Hindlimb muscle (tissue), 1 donor: ENCODE data around the gene MIS18A. TPM values are rescaled to one million over a fixed set of nuclear protein-coding genes. Genes with fewer than 3 reads are reported as not detected.
"Not testable (repeated sequence)": the region's sequence is repeated elsewhere in the genome, so short reads cannot be mapped to it uniquely, and the experiment has no call there.

Source experiments
- DNase-seq: peaks from one replicate; pipeline ENCODE4 v3.0.0-alpha.2; 2013
- polyA plus RNA-seq: library from polyadenylated mRNA; unstranded; fragments of 120-200 nt; gene quantifications from one replicate; pipeline ENCODE4 v1.2.1, GENCODE V29; 2013; ENCODE audit not compliant: insufficient read length

Gene MIS18A
- polyA plus RNA-seq, 1 donor: 8.8 TPM

DNA sequence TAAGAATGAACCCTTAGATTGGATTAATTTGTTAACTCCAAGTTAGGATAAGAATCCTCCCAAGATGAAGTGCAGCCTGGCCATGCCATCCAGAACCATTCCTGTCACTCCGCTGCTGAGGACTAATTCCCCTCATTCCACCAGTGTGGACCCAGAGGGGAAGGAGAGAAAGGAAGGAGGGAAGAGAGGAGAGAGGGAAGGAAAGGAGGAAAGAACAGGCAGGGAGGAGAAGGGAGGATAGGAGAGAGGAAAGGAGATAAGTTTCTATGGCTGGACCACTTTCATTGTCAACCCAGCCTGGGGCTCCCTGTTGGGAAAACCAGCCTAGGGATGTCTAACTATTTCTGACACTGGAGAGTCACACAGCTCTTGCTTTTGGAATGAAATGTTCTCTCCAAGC lies 24.5 kb upstream of the MIS18A start:
- no peak for DNase-seq

DNA sequence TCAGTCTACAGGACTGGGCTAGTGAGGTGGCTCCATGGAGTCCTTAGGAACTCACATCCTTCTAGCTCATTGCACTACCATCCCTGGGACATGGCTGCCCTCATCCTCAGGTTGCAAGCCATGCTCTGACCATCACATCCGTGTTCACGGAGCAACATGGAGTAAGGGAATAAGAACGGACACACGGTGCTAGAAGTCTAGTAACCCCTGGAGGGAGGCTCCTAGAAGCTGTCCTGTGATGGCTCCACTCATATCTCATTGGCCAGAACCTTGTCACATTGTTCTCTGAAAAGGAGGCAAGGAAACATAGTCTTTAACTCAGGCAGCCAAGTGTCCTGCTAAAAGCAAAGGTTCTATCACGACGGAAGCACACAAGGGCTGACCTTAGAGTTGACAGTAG lies 23.7 kb upstream of the MIS18A start:
- DNase-seq: no peak

DNA sequence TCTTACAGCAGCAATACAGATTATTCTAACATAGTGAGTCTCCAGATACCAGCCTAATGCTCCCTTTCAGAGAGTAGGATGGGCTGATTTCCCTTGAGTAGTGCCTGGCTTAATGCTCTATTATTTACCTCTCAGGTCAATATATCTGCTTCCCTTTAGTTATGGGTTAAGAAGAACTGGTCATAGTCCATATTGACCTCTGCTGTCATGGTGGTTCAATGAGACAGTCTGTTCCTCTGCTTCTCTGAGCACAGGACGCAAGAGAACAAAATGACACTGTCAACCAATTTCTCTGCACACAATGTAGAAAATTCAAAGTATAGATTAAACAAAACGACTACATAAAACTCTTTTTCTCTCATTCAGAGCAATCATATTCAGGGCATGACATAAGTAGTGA lies 22.7 kb upstream of the MIS18A start:
- DNase-seq: no peak

DNA sequence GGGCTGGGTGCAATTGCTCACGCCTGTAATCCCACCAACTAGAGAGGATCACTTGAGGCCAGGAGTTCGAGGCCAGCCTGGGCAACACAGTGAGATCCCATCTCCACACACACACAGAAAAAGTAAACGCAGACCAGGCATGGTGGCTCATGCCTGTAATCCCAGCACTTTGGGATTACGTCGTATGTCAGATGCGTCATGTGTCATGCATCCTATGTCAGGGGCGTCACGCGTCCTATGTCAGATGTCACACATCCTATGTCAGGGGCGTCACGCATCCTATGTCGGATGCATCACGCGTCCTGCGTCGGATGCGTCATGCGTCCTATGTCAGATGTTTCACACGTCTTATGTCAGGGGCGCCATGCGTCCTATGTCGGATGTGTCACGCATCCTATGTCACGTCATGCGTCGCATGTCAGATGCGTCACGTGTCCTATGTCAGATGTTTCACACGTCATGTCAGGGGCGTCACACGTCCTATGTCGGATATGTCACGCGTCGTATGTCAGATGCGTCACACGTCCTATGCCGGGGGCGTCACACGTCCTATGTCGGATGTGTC lies 21.4 kb upstream of the MIS18A start:
- no peak for DNase-seq

DNA sequence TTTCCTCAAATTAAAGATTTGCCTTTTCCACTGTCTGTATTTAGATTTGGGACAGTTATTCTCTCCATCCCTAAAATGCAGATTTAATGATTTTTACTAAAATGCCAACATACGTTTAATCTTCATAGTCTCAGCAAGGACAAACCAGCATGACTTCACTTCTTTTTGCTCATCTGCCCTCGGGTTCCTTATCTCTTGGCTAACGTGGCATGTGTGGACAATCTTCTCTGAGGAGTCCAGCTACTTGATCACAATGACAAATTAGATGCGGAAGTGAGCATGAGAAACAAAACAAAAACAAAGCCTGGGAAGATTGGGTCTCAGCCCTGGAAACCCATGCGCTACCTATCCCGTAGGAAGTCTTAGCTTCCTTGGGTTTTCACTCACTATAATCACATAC lies 20.8 kb upstream of the MIS18A start:
- DNase-seq: no peak

DNA sequence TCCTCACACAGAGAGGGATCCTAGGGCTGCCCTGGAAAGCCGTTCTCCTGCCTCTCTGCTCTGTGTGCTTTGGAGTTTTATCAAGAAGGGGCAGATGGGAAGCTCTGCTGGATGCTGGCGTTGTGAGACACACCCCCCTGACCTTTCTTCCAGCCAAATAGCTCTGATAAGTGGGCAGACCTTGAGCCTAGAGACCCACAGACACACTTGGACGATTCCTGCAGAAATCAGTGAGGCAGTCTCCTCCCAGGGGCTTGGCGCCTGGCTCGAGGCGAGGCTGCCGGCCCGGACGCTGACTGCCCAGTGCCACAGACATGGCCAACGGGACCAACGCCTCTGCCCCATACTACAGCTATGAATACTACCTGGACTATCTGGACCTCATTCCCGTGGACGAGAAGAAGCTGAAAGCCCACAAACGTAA lies 19.8 kb upstream of the MIS18A start, which contains the start of gene MRAP:
TSS of gene MRAP (plus strand) at position 198 of the 424 bp plus-strand sequence. CDS start at position 315, 117 bp downstream.
- DNase-seq: no peak

DNA sequence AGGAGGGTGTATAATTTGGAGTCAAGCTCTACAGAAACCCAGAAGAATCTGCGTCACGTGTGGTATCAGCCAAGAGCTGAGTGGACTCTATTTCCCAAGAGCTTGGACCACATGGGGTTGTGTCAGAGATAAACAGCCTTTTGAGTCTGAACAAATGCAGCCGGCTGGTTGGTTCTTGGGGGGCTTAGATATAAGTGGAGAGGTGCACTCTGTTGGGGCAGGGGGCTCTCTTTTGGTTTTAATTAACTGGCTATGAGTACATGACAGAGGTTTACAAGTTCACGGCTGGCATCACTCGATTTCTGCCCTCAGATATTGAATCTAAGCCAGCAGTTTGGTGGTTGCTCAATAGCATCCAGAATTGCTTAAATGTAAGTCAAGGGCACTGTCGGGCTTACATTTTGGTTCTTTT lies 19.3 kb upstream of the MIS18A start:
- DNase-seq: no peak

DNA sequence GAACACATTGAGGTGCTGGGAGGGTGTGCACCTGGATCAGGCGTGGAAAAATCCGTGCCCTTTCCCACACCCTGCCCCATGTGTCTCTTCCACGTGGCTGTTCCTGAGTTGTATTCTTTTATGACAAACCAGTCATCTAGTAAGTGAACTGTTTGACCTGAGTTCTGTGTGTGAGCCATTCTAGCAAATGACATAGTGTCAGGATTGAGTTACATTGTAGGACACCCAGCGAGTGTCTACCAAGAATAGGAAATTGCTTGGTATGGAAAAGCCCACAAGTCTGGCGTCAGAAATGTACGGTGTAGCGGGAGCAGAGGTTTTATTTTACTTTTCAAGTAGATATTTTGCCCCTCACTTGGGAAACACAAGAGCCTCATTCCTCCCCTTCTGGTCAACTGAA lies 18.6 kb upstream of the MIS18A start:
- no peak for DNase-seq

DNA sequence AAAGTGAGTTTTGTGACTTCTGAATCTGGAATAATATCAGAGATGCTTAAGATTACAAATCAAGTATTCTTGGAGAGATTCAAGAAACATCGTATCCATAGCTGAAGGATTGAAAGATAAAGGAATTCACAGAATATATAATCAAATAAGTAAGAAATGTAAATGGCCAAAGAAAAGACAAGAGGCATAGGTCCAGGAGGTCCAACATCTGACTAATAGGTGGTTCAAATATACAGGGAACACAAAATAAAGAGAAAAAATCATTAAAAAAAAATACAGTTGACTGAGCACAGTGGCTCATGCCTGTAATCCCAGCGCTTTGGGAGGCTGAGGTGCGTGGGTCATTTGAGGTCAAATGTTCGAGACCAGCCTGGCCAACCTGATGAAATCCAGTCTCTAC lies 6.6 kb upstream of the MIS18A start:
- no peak for DNase-seq

DNA sequence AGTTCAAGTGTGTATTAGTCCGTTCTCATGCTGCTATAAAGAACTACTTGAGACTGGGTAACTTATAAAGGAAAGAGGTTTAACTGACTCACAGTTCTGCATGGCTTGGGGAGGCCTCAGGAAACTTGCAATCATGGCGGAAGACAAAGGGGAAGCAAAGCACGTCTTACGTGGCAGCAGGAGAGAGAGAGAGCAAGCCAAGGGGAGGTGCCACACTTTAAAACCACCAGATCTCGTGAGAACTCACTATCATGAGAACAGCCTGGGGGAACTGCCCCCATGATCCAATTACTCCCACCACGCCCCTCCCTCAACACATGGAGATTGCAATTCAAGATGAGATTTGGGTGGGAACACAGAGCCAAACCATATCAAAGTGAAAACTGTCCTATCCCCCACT lies 4.1 kb upstream of the MIS18A start:
- DNase-seq: no peak

DNA sequence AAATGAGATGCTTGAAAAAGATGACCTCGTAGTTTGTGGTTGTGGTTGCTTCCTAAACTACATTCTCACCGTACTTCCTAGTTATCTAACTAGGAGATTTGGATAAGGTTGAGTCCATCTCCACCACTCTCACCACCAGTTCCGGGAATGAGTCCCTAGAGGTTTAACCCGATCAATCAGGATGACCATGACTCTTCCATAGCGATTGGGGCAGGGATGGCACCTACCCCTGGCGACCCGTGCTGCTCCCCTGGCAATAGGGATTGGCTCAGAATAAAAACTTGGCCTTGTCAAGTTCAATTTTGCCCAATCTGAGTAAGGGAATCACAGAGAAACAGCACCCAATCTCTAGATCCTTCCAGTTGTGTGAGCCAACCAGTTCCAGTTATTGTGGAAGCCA lies 2.7 kb upstream of the MIS18A start:
- no peak for DNase-seq

DNA sequence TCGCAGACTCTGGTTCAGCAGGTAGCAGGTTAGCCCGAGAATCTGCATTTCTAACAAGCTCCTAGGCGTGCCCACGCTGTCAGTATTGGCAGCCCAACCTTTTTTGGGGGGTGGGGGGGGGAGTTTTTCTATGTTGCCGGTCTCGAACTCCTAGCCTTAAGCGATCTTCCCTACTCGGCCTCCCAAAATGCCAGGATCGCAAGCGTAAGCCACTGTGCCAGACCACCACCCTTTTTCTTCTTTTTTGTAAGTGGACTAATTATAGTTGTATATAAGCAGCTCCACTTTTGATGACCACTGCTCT lies 480 bp upstream of the MIS18A start:
- DNase-seq: no peak

DNA sequence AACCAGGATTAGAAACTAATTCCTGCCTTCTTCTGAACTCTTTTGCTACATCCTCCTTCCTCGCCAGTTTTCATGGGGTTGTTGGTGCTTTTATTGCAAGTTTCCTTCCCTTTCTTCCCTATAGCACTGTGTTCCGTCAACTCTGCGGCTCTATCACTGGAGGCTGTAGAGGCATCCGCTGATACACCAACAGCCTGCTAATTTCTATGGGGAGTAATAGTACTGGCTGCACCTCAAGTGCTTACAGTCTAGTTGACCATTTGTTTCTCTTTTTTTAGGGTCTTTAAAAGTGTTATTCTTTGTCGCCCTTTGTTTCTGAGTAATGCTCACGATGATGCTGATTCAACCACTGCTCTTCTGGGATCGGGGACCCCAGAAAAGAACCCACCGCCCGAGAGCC lies 746 bp downstream of the MIS18A start:
- DNase-seq: no peak

DNA sequence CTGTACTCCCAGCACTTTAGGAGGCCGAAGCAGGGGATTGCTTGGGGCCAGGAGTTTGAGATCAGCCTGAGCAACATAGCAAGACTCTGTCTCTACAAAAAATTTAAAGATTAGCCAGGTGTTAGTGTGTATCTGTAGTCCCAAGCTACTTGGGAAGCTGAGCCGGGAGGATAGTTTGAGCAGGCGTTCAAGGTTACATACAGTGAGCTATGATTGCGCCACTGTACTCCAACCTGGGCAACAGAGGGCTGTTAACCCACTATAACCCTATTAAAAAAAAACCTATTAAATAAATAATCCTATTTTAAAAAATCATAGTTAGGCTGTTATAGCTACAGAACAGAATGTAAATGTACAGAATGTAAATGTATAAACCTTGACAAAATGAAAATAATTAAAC lies 2.2 kb downstream of the MIS18A start:
- DNase-seq: no peak

DNA sequence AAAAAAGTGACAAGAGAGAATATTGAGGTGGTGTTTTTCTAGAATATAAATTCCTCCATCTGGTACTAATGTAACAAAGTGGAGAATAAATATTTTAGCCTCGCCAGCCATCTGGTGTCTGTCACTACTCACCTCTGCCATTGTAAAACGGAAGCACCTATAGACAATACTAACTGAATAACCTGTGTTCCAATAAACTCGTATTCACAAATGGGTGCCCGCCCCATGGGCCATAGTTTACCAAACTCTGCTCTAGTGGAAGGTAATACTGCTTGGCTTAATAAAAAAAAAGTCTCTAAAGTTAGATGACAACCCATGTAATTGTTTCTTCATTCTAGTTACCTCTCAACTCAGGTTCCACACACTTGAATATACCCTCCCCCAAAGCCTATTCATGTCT lies 8.1 kb downstream of the MIS18A start:
- DNase-seq: no peak

DNA sequence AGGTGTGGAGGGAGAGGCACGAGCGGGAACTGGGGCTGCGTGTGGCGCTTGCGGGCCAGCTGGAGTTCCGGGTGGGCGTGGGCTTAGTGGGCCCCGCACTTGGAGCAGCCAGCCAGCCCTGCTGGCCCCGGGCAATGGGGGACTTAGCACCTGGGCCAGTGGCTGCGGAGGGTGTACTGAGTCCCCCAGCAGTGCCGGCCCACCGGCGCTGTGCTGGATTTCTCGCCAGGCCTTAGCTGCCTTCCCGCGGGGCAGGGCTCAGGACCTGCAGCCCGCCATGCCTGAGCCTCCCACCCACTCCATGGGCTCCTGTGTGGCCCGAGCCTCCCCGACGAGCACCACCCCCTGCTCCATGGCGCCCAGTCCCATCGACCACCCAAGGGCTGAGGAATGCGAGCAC lies 13.5 kb downstream of the MIS18A start:
- DNase-seq: not testable (repeated sequence)

DNA sequence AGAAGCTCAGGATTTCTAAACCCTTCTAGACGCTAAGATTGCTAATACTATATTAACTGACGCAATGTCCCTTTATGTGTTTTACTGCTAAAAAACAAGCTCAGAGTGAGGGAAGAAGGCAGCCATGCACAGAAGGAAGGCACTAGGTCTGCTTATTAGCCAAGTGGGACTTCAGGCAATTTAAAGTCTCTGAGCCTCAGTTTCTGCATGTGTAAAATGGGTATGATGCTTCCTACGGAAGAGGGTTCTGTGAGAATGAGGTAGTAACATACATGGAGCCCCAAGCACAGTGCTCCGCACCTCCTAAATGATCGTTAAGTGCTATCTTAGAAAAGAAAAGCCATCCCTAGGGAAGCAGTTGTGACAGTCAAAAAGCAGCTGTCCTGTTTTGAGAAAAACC lies 16.9 kb downstream of the MIS18A start:
- DNase-seq: no peak

DNA sequence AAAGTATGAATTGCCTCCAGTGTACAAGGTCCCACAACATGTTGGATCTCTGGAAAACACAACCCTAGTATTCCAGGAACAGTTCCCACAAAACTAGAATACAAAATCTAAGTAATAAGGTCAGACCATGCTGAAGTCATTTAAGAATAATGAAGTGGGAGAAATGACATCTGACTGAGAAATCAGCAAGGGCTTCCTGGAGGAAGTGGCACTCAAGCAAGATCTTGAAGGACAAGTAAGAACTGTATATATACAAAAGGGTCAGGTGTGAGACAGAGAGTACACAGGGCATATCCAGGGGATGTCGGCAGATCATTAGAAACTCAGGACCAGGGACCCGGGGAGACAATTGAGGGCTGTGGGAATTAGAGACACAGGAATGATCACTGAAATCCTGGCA lies 18.7 kb downstream of the MIS18A start:
- no peak for DNase-seq

DNA sequence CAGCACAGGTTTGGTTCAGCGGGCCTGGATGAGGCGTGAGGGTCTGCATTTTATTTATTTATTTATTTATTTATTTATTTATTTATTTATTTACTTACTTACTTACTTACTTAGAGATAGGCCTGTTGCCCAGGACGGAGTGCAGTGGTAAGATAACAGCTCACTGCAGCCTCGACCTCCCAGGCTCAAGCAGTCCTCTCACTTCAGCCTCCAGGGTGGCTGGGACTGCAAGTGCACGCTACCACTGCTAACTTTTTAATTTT lies 20.1 kb downstream of the MIS18A start:
- DNase-seq: not testable (repeated sequence)

DNA sequence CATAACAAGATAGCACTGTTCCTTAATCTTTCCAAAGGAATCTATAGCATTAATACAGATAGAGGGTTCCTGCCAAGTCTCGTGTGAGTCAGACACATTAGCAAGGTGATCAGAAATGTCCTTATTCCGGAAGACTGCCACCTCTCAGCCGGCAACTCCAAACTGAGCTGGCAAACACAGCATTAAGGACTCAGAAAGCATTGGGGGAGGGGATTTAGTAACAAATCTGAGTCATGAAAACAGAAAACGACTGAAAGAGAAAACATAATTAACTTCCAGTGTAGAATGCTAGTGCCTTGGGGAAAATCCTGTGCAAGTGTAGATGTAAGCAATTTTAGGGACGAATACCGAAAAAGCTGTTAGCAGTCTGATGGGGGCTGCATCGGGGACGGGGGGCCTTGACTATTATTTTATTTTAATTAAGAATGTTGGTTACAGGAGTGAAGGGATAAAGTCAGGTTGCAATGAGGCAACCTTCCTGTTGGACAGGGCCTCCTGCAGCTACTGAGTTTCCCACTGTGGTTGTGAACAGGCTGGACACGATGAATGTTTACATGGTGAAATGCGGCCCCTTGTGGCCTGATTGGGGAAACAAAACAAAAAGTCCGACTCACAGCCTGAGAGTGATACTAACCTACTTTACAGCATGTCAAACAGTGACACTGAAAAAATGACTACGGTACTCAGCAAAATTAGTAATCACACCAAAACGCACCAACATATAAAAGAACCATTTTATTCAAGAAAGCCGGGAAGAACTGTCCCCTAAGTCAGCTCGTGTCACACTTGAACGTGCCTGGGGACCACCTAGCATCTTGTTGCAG lies 20.7 kb downstream of the MIS18A start:
- peak; percentile 81 for DNase-seq

DNA sequence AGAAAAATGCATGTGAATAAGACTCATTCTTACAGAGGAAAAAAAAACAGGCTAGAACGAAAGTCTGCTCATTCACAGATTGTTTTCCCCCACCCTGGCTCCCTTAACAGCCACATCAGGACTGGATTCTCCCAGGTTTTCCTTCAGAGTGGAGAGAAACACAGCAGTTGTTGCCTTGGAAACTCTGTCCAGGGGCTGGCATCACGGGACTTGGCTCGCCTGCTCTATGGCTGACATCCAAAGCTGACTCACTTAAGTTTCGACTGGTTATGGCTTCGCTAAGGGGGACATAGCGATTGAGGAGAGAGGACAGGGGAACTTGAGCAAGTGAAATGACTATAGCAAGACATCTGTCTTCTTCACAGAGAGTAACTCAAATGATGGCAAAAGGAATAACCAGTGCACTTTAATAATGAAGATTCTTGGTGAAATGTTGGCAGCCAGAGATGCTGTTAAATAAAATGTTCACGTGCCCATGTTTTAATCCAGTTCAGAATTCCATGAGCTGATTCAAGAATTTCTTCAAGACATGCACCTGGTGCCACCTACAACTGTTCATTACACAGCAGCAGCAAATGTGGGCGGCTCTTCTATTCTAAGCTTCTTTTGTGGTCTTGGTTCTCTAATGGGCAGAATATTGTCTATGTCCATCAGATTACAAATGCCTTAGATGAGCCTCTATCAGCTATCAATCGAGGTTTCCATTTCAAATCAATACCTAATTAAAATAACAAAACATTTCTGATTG lies 21.8 kb downstream of the MIS18A start:
- DNase-seq: peak; percentile 85

DNA sequence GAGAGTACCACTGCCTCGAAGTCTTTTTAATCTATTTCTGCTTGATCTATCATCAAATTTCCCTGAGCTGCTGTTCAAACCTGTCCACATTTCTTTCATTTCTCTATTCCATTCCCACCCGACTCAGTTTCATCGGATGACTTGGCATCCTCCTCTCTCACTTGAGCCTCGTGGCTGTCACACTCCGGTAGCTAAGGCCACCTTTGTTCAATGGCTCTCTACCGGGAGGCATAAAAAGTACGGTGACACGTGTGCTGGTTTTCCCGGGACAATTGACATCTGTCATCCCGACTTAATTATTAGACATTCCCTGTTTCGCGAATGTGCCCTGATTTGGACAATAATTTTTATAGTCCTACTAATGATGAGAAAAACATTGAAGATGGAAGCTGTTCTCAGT lies 22.6 kb downstream of the MIS18A start:
- no peak for DNase-seq

DNA sequence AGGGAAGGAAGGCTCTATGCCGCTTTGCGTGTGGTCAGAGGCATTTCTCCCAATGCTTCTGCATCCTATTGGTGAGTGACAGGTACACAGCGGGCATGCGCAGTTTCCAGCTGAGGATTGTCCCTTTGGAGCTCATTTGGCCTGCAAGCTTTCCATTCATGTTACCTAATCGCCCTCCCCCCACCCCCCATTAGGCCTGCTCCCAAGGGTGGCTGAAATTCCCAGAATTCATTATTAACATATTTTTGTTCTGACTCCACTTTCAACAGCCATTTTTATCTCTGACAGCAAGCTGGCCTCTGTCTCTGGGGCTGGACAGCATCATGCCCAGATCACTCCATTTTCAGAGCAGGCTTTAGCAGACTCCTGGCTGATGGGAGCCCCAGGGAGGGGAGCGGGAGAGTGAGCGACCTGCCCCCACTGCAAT lies 25.6 kb downstream of the MIS18A start:
- no peak for DNase-seq

DNA sequence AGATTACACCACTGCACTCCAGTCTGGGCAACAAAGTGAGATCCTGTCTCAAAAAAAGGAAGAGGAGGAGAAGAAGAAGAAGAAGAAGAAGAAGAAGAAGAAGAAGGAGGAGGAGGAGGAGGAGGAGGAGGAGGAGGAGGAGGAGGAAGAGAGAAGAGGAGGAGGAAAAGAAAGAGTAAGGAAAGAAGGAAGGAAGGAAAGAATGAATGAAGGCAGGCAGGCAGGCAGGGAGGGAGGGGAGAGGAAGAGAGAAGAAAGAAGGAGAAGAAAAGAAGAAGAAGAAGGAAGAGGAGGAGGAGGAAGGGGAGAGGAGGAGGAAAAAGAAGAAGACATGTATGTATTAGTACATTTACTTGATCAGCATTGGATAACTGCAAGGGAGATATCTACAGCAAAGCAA lies 26.7 kb downstream of the MIS18A start:
- DNase-seq: no peak
